ENCODE measurements around the gene EDN1. TPM values are rescaled to one million over a fixed set of nuclear protein-coding genes. Genes with fewer than 3 reads are reported as not detected.

Gene EDN1
- total RNA-seq, 2 experiments from 2014 or later: 0.10 TPM; not detected in 1

DNA sequence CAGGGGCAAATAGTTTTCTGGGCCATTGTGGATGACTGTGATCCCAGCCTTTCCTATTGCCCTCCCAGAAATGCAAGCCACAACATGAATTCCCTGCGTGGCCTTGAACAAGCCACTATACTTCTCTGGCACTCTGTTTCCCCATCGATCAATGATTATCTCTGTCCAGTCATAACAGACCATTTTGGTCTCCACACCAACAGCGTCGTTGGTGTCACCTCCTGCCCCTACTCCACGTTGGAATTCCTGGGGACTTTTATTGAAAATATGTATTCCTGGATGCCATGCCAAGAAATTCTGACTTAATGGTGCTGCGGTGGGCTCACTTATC, 50.3 kb downstream of the EDN1 start:
- Mint-ChIP-seq H3K36me3 (ENCODE audit: low read depth) (no peaks in the 10 kb centered on the region), H3K4me3 (no peak overlapping the region), H3K27me3 (no peaks in the 10 kb centered on the region), H3K4me1 (no peaks in the 10 kb centered on the region), H3K27ac (no peak overlapping the region), H3K9me3 (no peaks in the 10 kb centered on the region)
- ChIA-PET CTCF (no interaction called here), POLR2A (no interaction called here)
- DNase-seq: no peak

DNA sequence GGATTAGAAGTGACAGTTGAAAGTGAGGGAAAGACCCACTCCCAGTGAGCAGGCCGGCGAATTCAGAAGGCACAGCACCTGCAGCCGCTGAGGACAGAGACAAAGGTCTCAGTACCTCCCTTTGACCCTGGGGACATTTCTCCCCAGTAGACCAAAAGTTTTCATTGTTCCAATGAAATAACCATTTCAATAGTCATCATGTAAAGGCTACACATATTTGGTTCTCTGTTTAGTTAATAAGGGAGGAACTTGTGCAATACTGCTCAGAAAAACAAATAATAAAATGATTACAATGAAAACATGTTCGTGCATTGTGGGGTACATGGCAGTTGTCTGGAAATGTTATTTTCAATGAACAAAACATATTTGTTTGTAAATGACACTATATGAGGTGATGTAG, 52.5 kb downstream of the EDN1 start:
- ChIA-PET POLR2A (no interaction called here), CTCF (no interaction called here)
- Mint-ChIP-seq H3K4me3 (no peak overlapping the region), H3K9me3 (no peaks in the 10 kb centered on the region), H3K27ac (no peak overlapping the region), H3K4me1 (no peaks in the 10 kb centered on the region), H3K27me3 (no peaks in the 10 kb centered on the region), H3K36me3 (ENCODE audit: low read depth) (no peaks in the 10 kb centered on the region)
- no peak for DNase-seq

DNA sequence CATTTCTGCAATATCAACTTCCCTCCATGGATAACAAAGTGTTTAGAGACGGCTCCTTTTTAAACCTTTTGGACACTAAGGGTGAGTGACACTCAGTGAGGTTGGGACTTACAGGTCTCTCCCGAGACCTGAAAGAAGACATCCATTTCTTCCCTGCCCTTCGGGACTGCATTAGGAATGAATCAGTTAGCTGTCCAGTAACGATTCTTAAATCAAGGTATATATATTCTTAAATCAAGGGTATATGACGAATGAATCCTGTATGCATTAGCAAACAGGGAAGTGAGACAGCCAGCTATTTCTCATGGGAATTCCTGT, 52.9 kb downstream of the EDN1 start:
- Mint-ChIP-seq H3K4me3 (no peak overlapping the region), H3K27me3 (no peaks in the 10 kb centered on the region), H3K27ac (no peak overlapping the region), H3K9me3 (no peaks in the 10 kb centered on the region), H3K36me3 (ENCODE audit: low read depth) (no peaks in the 10 kb centered on the region), H3K4me1 (no peaks in the 10 kb centered on the region)
- DNase-seq: no peak
- POLR2A ChIA-PET: no interaction called here
- CTCF ChIA-PET: no interaction called here

DNA sequence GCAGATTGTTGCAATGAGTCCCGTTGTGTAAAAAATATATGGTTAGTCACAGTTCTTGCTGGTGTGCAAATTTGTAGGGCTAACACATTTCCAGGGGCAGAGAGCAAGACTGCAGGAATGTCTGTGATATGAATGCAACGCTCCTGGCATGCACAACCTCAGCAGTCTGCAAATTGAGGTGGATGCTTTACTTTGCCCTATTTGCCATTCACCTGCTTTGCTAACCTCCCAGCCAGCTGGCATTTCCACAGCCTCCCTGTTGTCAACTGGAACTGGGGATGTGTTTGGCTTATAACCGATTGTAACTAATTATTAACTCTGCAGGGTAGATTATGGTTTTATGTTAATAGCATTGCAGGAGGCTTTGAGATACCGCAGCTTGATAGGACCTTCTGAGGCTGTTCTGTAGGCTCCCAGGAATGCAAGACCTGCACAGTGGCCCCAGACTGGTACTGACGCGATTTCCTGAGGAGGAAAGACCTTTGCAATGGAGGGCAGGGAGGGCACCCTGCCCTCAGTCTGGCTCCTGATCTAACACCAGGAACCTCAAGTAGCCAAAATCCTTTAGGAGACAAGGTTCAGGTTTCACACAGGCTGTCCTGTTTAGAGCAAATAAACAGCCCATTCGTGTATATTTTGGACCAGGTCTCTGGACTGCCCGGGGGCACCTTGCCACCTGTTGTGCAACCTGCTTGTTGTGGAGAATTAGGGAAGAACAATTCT, 53.4 kb downstream of the EDN1 start:
- Mint-ChIP-seq H3K36me3 (ENCODE audit: low read depth) (no peaks in the 10 kb centered on the region), H3K27me3 (no peaks in the 10 kb centered on the region), H3K9me3 (no peaks in the 10 kb centered on the region), H3K4me1 (no peaks in the 10 kb centered on the region), H3K27ac (no peak overlapping the region), H3K4me3 (no peak overlapping the region)
- ChIA-PET CTCF (no interaction called here), POLR2A (no interaction called here)
- DNase-seq: no peak

DNA sequence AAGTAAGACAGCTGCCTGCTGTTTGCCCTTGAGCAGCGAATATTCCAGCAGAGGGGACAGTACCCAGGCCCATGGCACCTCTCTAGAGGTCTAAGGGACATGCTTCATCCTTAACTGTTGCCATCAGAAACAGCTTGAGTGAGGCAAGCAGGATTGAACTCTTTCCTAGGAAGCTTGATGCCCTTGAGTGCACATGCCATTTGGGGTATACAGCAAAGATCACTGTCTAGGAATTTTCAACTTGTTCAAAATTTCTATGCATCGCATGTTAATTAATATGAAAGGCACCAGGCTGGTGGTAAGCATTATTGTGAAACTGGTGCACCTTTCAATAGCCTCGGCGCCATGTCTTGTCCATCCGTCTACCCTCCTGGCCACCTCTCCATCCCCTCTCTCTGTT, 54.1 kb downstream of the EDN1 start:
- Mint-ChIP-seq H3K4me1 (no peaks in the 10 kb centered on the region), H3K9me3 (no peaks in the 10 kb centered on the region), H3K4me3 (no peak overlapping the region), H3K27ac (no peak overlapping the region), H3K27me3 (no peaks in the 10 kb centered on the region), H3K36me3 (ENCODE audit: low read depth) (no peaks in the 10 kb centered on the region)
- POLR2A ChIA-PET: no interaction called here
- CTCF ChIA-PET: no interaction called here
- DNase-seq: no peak

DNA sequence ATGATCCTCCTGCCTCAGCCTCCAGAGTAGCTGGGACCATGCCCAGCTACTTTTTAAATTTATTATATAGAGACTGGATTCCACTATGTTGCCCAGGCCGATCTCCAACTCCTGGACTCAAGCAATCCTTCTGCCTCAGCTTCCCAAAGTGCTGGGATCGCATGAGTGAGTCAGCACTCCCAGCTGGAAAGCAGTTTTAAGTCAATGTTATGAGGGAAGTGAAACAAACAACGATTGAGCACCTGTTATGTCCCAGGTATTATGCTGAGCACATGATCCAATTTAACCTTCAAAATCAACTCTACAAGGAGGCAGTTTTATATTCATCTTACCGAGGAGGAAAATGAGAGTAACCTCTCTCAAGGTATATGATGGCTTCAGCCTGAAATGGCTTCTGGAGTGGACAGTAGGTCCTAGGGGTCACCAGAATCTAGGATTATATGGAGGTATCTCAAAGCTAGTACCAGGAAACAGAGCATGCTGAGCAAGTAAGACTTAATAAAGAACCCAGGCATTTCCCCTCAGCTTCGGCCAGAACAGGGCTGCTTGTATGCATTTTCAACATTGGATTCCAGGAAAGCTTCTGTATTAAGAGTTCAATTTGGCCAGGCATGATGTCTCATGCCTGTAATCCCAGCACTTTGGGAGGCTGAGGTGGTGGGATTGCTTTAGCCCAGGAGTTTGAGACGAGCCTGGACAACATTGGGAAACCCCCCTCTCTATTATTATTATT, 55.0 kb downstream of the EDN1 start:
- no peak overlapping the region for H3K4me3 Mint-ChIP-seq
- ChIA-PET CTCF (no interaction called here), POLR2A (no interaction called here)
- no peak overlapping the region for H3K27ac Mint-ChIP-seq
- no peaks in the 10 kb centered on the region for H3K27me3 Mint-ChIP-seq
- H3K4me1 Mint-ChIP-seq: no peaks in the 10 kb centered on the region
- H3K9me3 Mint-ChIP-seq: no peaks in the 10 kb centered on the region
- H3K36me3 Mint-ChIP-seq (ENCODE audit: low read depth): no peaks in the 10 kb centered on the region
- no peak for DNase-seq

DNA sequence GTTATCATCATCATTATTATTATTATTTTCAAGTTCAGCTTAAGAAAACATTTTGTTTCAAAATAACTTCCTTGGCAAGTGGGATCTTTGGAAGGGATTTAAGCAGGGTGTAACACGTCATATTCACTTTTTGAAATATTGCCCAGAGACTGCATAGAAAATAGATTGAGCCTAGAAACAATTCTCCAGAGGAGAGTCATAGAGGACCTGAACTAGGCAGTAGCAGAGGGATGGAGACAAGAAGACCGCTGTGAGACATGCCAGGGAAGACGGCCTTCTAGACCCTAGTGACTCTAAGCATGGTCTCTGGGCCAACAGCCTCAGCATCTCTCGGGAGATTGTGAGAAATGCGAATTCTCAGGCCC, 55.5 kb downstream of the EDN1 start:
- ChIA-PET POLR2A (no interaction called here), CTCF (no interaction called here)
- no peak for DNase-seq
- no peak overlapping the region for H3K4me3 Mint-ChIP-seq
- no peaks in the 10 kb centered on the region for H3K4me1 Mint-ChIP-seq
- peaks cover under 1% of the 10 kb centered on the region for H3K9me3 Mint-ChIP-seq
- no peak overlapping the region for H3K27ac Mint-ChIP-seq
- no peaks in the 10 kb centered on the region for H3K36me3 Mint-ChIP-seq (ENCODE audit: low read depth)
- no peaks in the 10 kb centered on the region for H3K27me3 Mint-ChIP-seq
